Measurements from ENCODE around the gene TESK2. TPM values are rescaled to one million over a fixed set of nuclear protein-coding genes. Genes with fewer than 3 reads are reported as not detected.

The TESK2 gene
- total RNA-seq, 4 donors from 2014 or later = 2.8 to 10.7 (median 6.5) TPM

DNA sequence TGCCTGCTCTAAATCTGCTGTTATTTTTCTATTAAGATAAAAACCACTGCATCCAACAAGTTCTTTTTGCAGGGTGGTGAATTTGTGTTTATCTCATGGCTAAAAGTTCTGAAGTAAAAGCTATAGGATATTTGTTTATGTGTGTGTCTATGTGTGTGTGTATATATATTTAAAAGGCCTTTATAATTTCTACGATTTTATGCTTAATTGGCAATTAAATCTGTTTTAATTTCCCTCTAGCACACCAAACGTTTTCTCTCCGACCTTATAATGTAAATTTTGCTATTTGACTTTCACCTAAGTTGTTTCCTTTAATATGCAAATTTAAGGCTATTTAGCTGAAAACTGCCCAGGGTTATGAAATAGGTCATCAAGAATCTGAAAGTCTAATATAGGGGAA, 184.1 kb downstream of the TESK2 start:
- TF ChIP-seq, protein P1, sequence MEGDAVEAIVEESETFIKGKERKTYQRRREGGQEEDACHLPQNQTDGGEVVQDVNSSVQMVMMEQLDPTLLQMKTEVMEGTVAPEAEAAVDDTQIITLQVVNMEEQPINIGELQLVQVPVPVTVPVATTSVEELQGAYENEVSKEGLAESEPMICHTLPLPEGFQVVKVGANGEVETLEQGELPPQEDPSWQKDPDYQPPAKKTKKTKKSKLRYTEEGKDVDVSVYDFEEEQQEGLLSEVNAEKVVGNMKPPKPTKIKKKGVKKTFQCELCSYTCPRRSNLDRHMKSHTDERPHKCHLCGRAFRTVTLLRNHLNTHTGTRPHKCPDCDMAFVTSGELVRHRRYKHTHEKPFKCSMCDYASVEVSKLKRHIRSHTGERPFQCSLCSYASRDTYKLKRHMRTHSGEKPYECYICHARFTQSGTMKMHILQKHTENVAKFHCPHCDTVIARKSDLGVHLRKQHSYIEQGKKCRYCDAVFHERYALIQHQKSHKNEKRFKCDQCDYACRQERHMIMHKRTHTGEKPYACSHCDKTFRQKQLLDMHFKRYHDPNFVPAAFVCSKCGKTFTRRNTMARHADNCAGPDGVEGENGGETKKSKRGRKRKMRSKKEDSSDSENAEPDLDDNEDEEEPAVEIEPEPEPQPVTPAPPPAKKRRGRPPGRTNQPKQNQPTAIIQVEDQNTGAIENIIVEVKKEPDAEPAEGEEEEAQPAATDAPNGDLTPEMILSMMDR (IDR thresholded peaks at IDR 0.05; ENCODE audit: low read depth) = no peak

- TF ChIP-seq, protein P1 (IDR thresholded peaks at IDR 0.05; ENCODE audit: low read depth) = no peak
Measured at GRCh38 chr1:45306319-45306718, 184.6 kb downstream of the TESK2 start.

GRCh38 chr1:45305231-45305630, 185.7 kb downstream of the TESK2 start:
- TF ChIP-seq, protein P1 (IDR thresholded peaks at IDR 0.05; ENCODE audit: low read depth) = no peak

DNA sequence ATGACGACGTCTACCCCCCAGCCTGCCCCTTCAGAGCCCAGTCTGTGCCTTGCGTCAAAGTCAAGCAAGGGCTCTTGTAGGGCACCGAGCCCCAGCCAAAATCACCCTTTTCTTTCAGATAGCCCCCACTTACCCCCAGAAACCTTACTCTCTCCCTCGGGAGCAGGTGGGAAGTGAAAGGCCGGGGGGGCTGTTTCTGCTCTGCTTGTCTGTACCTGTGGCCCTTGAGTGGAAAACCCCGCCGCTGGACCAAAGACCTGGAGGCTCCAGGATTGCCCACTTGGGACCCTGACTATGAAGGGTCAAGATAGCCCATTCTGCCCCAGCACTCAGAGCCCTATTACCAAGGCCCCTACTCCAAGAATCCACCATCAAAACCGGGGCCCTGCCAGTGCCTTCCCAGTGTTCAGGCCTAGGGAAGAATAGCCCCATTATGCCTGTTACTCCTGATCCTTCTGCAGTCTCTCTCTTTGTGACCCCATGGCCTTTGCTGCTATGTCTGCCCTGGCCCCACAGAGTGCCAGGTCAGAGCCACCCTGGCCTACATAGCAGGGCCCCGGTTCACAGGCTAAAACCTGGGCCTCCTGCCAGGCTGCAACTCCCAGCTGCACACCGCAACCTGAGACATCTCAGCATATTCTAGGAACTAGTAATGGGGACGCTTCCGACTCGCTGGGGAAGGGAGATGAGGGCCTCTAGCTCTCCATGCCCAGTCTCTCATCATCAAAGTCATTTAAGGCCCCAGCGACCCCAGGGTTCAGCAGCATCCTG, 186.5 kb downstream of the TESK2 start:
- TF ChIP-seq, protein P1 (IDR thresholded peaks at IDR 0.05; ENCODE audit: low read depth) = no peak

DNA sequence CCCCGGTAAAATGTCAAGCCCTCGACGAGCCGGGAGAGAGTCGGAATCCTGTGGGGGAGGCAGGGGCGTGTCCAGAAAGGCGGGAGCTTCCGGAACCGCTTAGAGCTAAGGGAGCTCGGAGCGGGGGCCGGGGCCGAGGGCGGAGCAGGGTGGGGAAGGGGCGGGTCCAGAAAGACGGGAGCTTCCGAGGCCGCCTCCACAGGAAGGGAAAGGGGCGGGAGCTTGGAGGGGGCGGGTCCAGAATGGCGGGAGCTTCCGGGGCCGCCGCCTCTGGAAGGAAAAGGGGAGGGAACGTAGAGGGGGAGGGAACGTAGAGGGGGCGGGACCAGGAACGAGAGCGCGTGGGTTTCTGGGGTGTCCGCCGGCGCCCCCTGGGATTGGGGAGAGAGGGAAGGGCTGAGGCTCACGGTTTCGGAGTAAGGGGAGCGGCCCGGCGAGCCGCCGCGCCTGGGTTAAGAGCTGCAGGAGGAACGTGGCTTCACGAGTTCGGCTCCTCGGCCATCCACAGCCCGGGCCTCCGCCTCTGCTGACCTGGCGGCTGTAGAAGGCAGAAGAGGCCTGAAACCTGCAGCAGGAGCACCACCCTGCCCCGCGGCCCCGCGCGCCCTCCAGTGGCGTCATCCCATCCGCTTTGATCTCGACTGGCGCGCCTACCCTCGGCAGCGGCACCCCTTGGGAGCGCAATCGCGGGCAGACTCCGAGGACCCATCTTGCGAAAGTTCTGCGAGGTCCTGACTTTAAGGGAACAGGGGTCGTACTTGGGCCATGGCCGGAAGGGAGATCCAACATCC, 187.2 kb downstream of the TESK2 start:
- TF ChIP-seq, protein P1 (IDR thresholded peaks at IDR 0.05; ENCODE audit: low read depth) = no peak

DNA sequence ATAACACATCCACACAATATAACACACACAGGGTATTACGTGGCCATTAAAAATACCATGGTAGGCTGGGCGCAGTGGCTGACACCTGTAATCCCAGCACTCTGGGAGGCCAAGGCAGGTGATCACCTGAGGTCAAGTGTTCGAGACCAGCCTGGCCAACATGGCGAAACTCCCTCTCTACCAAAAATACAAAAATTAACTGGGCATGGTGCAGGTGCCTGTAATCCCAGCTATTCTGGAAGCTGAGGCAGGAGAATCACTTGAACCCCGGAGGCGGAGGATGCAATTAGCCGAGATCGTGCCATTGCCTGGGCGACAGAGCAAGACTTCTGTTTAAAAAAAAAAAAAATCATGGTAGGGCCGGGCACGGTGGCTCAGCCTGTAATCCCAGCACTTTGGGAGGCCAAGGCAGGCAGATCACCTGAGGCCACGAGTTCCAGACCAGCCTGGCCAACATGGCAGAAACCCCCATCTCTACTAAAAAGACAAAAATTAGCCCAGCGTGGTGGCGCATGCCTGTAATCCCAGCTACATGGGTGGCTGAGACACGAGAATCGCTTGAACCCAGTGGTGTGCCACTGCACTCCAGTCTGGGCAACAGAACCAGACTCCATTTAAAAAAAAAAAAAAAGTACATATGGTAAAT, 188.3 kb downstream of the TESK2 start:
- TF ChIP-seq, protein P1 (IDR thresholded peaks at IDR 0.05; ENCODE audit: low read depth) = no peak

DNA sequence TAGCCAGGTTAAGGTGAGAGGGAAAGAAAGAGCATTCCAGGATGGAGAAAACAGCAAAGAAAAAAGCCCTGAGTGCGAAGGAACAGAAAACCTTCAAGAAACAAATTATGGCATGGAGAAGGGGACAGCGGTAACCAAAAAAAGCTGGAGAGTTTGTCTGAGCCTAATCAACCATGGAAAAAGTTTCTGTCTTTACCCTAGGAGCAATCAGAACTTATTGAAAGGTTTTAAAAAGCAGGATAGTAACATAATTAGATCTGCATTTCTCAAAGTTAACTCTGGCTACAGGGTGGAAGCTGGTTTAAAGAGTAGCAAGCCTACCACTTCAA, 190.3 kb downstream of the TESK2 start:
- TF ChIP-seq, protein P1 (IDR thresholded peaks at IDR 0.05; ENCODE audit: low read depth) = no peak

All from subcutaneous adipose tissue (tissue), 4 donors.